AG09319 (cell line): ENCODE data around the gene ZBTB21.
"Not testable (repeated sequence)": the region's sequence is repeated elsewhere in the genome, so short reads cannot be mapped to it uniquely, and the experiment has no call there.

Source experiments
- DNase-seq: peaks from one replicate; pipeline ENCODE4 v3.0.0-alpha.2; 2010; ENCODE audit warnings: low read depth; ENCODE audit errors: extremely low read depth
- CTCF ChIP-seq: IDR thresholded peaks from 2 replicates; pipeline ENCODE4 v1.5.1; 2011; ENCODE audit warnings: low read depth, mild to moderate bottlenecking, inconsistent platforms, low read length, moderate library complexity

Gene ZBTB21

GRCh38 chr21:41961282-41961701, 48.9 kb downstream of the ZBTB21 start:
- TF ChIP-seq CTCF, result no peak
- no peak for DNase-seq

GRCh38 chr21:41960386-41960785, 49.8 kb downstream of the ZBTB21 start:
- no peak for DNase-seq
- no peak for TF ChIP-seq CTCF

GRCh38 chr21:41959697-41960096, 50.5 kb downstream of the ZBTB21 start:
- DNase-seq, result not testable (repeated sequence)

- no peak for TF ChIP-seq CTCF
- DNase-seq, result no peak
Measured at GRCh38 chr21:41958886-41959563, 51.1 kb downstream of the ZBTB21 start.

- peak; percentile 31 for TF ChIP-seq CTCF
- DNase-seq, result peak; percentile 49
Measured at GRCh38 chr21:41957991-41958766, 52.0 kb downstream of the ZBTB21 start.

GRCh38 chr21:41956926-41957729, 53.0 kb downstream of the ZBTB21 start:
- DNase-seq, result no peak
- TF ChIP-seq CTCF, result no peak

GRCh38 chr21:41955516-41955915, 54.6 kb downstream of the ZBTB21 start:
- TF ChIP-seq CTCF, result no peak
- no peak for DNase-seq
